Measurements from ENCODE around the gene EIF4ENIF1. TPM values are rescaled to one million over a fixed set of nuclear protein-coding genes. Genes with fewer than 3 reads are reported as not detected.
"Not testable (repeated sequence)": the region's sequence is repeated elsewhere in the genome, so short reads cannot be mapped to it uniquely, and the experiment has no call there.

The EIF4ENIF1 gene, protein sequence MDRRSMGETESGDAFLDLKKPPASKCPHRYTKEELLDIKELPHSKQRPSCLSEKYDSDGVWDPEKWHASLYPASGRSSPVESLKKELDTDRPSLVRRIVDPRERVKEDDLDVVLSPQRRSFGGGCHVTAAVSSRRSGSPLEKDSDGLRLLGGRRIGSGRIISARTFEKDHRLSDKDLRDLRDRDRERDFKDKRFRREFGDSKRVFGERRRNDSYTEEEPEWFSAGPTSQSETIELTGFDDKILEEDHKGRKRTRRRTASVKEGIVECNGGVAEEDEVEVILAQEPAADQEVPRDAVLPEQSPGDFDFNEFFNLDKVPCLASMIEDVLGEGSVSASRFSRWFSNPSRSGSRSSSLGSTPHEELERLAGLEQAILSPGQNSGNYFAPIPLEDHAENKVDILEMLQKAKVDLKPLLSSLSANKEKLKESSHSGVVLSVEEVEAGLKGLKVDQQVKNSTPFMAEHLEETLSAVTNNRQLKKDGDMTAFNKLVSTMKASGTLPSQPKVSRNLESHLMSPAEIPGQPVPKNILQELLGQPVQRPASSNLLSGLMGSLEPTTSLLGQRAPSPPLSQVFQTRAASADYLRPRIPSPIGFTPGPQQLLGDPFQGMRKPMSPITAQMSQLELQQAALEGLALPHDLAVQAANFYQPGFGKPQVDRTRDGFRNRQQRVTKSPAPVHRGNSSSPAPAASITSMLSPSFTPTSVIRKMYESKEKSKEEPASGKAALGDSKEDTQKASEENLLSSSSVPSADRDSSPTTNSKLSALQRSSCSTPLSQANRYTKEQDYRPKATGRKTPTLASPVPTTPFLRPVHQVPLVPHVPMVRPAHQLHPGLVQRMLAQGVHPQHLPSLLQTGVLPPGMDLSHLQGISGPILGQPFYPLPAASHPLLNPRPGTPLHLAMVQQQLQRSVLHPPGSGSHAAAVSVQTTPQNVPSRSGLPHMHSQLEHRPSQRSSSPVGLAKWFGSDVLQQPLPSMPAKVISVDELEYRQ
- total RNA-seq, result 19.0 TPM

DNA sequence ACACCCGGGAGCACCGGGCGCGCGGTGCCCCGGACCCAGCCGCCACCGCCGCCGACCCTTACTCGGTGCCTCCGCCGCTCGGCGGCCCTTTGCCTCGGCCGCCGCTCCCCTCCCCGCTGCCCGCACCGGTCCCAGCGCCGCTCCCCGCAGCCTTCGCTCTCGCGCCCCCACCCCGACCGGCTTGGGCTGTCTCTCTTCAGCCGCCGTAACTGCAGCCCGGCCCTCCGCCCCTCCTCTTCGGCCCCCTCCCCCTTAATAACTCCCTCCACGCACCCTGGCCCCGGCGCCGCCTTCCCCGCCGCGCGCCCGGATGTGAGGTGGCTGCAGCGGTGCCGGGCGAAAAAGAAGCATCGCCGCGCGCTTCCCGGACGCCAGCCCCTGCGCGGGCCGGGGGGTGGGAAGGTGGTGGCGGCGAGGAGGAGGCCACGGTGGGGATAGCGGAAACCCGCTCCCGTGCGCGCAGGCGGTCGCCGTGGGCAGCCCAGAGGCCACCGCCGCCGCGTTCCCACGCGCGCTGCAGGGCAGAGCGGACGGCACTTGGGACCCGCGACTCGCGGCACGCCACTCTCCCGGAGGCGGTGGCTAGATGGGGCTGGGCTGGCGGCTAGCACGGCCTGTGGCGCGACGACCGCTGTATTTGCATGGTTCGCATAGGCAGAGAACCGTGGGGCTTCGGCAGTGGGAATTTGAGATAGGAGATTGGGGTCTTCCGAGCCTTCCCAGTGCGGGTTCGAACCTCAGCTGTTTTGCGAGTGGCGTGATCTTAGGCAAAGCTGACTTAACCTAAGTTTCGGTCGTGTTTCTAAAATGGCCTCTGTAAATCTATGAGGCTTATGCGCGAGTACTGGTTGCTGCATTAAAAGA is at the start of gene EIF4ENIF1:
Gene EIF4ENIF1 (minus strand): TSS at position 211 of the 864 bp plus-strand sequence. CDS start 1,124 bp downstream, outside the sequence.
- ATAC-seq, result peak; percentile 94

GRCh38 chr22:31538815-31539214 is 49.2 kb upstream of the EIF4ENIF1 start:
- ATAC-seq, result no peak

DNA sequence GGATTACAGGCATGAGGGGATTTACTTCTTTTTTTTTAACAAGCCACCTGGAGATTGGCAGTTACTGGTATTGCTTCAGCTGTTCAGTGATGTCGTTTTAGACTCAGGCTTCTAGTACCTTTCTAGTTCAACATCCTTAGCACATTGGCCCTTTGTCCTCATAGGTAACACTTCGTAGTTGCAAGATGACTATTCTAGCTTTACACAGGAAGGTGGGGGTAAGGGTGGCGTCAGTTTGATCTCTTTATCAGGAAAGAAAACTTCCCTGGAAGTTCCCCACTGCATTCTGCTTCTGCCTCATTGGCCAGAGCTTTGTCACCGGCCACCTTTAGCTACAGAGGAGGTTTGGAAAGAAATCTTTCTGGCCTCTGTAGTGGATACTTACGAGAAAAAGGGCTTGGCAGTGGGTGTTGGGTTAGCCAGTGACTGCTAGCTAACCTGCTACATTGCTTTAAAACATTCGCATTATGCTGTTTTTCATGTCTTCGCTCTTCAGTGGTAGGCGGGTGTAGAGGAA is 47.4 kb upstream of the EIF4ENIF1 start:
- no peak for ATAC-seq

- no peak for ATAC-seq
Measured at GRCh38 chr22:31533374-31533773, 43.7 kb upstream of the EIF4ENIF1 start.

DNA sequence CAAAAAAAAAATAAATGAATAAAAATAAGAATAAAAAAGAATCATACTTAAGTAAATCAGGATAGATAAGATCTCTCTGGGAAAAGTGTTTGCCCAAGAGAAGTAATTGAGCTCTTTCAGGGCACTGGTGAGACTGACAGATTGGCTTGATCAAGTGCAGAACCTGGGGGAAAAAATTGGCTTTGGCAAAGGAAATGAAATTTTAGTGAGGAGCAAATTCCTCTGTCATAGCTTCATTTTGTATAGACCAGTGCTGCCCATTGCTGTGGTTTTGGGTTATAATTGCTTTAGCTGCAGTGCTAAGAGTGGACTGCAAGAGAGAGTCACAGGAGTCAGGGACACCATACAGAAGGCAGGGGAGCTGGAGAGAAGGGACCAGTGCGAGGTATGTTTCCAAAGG is 42.4 kb upstream of the EIF4ENIF1 start:
- ATAC-seq, result no peak

DNA sequence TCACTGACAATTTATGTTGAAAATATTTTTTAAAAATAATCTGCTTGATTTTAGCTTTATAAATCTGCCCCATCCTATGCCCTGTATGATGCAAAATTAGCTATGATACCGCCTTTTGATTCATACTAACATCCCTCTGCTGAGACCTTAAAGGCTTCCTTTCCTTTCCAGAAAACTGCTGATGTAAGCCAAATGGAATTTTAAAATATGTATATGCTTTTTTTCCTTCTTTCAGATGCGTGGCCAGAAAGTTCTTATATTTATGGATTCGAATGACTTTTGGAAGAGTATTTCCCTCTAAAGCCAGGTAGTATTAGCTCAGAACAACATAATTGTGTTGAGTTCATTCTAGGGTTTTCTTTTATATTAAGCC is 41.2 kb upstream of the EIF4ENIF1 start:
- no peak for ATAC-seq

DNA sequence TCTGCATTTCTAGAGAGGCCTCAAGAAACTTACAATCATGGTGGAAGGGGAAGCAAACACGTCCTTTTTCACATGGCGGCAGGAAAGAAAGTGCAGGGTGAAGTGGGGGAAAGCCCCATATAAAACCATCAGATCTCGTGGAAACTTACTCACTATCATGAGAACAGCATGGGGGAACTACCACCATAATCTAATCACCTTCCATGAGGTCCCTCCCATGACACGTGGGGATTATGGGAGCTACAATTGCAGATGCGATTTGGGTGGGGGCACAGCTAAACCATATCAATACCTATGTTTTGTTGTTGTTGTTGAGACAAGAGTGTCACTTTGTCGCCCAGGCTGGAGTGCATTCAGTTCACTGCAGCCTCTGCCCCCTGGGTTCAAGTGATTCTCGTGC is 36.6 kb upstream of the EIF4ENIF1 start:
- no peak for ATAC-seq

DNA sequence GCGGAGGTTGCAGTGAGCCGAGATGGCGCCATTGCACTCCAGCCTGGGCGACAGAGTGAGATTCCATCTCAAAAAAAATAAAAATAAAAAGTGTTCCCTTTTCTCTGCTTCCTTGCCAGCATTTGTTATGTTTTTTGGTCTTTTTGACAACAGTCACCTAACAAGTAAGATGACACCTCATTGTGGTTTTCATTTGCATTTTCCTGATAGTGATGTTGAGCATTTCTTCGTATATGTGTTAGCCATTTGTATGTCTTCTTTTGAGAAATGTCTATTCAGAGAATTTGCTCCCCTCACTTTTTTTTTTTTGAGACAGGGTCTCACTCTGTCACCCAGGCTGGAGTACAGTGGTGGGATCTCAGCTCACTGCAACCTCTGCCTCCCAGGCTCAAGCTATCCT is 34.5 kb upstream of the EIF4ENIF1 start:
- not testable (repeated sequence) for ATAC-seq

DNA sequence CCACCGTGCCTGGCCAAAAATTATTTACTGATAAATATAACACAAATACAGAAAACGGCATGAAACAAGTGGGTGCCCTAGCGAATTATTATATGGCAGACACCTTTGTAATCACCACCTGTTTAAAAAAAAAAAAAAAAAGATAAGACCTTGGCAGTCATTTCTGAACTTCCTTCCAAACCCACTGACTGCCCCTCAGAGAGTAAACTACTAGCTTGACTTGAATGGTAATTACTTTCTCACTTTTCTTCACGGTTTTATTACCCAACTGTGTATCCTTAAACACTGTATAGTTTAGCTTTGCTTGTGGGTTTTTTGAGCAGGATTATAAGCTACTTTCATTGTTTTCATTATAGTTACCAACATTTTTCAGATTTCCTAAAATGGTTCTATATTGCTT is 30.4 kb upstream of the EIF4ENIF1 start:
- ATAC-seq, result no peak

- no peak for ATAC-seq
Measured at GRCh38 chr22:31509061-31509762, 19.6 kb upstream of the EIF4ENIF1 start.

- no peak for ATAC-seq
Measured at GRCh38 chr22:31508536-31508935, 18.9 kb upstream of the EIF4ENIF1 start.

GRCh38 chr22:31507517-31507916 is 17.9 kb upstream of the EIF4ENIF1 start:
- not testable (repeated sequence) for ATAC-seq

GRCh38 chr22:31504282-31504681 is 14.6 kb upstream of the EIF4ENIF1 start:
- no peak for ATAC-seq

GRCh38 chr22:31503211-31503964 is 13.7 kb upstream of the EIF4ENIF1 start:
- ATAC-seq, result no peak

DNA sequence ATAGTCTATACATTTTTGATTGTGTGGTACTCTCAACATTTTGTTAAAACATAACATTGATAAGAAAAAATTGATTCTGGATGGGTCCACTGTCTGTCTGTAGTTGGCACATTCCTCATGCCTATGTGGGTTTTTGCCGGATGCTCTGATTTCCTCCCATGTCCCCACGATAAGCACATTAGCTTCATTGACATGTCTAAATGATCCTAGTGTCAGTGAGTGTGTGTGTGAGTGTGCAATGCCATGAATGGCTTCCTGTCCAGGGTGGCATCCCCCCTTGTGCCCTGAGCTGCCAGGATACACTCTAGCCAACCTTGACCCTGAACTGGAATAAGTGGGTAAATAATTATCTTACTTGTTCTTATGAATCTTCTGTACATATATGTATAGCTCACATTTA is 12.1 kb upstream of the EIF4ENIF1 start:
- ATAC-seq, result no peak

DNA sequence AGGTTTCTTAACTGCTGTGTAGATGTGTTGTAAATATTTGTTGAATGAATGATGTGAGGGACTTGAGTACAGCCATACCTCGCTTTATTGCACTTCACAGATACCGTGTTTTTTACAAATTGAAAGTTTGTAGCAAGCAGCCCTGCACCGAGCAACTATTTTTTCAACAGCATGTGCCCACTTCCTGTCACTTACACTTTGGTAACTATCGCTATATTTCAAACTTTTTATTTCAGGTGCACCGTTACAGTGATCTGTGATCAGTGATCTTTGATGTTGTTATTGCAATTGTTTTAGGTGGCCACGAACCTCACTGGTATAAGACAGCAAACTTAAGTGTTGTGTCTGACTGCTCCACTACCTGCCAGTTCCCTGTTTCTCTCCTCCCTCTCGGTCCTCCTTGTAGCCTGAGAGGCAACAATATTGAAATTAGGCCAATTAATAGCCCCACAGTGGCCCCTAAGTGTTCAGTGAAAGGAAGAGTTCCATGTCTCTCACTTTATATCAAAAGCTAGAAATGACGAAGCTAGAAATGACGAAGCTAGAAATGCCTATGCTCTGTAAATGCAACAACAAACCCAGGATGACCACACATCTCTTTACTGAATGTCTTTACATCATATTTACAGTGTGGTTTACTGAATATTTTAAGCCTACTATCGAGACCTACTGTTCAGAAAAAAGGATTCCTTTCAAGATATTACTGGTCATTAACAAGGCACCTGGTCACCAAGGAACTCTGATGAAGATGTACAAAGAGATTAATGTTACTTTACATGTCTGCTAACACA is 7.7 kb upstream of the EIF4ENIF1 start:
- no peak for ATAC-seq

- ATAC-seq, result peak; percentile 19
Measured at GRCh38 chr22:31496735-31497146, 7.1 kb upstream of the EIF4ENIF1 start.

GRCh38 chr22:31496007-31496734 is 6.5 kb upstream of the EIF4ENIF1 start, which contains the start of gene SFI1:
SFI1 (plus strand) TSS chr22:31496536; CDS start chr22:31508285, 11,749 bp downstream.
- ATAC-seq, result peak; percentile 96

DNA sequence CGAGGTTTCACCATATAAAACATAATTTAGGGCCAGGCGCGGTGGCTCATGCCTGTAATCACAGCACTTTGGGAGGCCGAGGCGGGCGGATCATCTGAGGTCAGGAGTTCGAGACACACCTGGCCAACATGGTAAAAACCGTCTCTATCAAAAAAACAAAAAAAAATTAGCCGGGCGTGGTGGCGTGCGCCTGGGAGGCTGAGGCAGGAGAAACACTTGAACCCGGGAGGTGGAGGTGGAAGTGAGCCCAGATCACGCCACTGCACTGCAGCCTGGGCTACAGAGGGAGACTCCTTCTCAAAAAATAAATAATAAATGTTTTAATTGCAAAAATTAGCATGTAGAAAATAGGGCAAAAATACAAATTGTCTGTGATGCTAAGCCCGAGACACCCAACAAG is 5.7 kb upstream of the EIF4ENIF1 start:
- no peak for ATAC-seq

Measured in esophagus mucosa (tissue), 1 donor.